Measurements from ENCODE around the gene KCNQ2. TPM values are rescaled to one million over a fixed set of nuclear protein-coding genes. Genes with fewer than 3 reads are reported as not detected.

Gene KCNQ2
- total RNA-seq, 1 donor from 2014 or later = not detected

DNA sequence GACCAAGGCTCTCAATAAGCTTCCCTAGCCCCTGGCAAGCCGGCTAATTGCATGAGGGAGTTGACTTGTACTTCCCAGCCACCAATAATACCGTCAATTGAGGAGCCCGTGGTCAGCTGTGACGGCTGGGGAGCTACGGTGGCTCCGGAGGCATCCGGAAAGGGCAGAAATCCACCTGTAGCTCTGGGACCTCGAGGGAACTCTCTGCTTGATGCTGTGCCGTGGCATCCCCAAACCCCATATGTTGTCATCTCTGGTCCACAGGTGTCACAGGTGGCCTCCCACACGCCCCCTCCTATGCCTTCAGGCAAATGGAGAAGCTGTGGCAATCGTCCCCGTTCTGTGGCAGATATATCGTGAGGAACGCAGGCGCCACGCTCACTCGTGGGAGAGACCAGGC, 5.5 kb upstream of the KCNQ2 start:
- TF ChIP-seq, protein P1, sequence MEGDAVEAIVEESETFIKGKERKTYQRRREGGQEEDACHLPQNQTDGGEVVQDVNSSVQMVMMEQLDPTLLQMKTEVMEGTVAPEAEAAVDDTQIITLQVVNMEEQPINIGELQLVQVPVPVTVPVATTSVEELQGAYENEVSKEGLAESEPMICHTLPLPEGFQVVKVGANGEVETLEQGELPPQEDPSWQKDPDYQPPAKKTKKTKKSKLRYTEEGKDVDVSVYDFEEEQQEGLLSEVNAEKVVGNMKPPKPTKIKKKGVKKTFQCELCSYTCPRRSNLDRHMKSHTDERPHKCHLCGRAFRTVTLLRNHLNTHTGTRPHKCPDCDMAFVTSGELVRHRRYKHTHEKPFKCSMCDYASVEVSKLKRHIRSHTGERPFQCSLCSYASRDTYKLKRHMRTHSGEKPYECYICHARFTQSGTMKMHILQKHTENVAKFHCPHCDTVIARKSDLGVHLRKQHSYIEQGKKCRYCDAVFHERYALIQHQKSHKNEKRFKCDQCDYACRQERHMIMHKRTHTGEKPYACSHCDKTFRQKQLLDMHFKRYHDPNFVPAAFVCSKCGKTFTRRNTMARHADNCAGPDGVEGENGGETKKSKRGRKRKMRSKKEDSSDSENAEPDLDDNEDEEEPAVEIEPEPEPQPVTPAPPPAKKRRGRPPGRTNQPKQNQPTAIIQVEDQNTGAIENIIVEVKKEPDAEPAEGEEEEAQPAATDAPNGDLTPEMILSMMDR (IDR thresholded peaks at IDR 0.05; ENCODE audit: insufficient read depth, low read length, severe bottlenecking) = no peak
- no peak for FAIRE-seq
- Histone ChIP-seq H3K36me3 (ENCODE audit: control insufficient read depth, insufficient read depth, low read length) (no peaks in the 10 kb centered on the region), H3K4me3 (ENCODE audit: low read depth, low read length) (no peak overlapping the region), H3K27me3 (ENCODE audit: control insufficient read depth, insufficient read depth, low read length) (peaks cover 14% of the 10 kb centered on the region)
- DNase-seq (ENCODE audit: low read depth) = no peak

DNA sequence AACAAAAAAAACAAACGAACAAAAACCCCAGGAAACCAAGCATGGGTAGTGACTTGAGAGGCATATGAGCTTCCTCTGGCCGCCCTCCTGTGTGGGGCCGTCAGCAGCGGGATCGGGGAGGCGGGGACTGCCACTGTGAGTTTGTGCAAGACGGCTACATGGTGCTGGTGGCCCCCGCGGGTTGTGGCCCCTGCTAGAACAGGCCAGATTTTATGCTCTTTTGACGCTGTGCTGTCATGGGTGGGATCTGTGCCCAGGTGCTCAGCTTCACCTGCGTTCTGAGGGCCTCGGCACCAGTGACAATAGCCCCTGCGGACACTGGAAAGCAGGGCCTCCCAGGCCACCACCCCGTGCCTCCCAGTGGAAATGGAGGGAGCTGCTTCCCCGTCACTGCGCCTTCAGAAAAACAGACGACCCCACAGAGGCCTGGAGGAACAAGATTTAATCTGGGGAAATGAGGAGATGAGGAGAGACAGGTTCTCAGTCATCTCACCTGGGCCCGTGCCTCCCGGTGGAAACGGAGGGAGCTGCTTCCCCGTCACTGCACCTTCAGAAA, 4.7 kb upstream of the KCNQ2 start:
- TF ChIP-seq, protein P1 (IDR thresholded peaks at IDR 0.05; ENCODE audit: insufficient read depth, low read length, severe bottlenecking) = no peak
- Histone ChIP-seq H3K4me3 (ENCODE audit: low read depth, low read length) (no peak overlapping the region), H3K27me3 (ENCODE audit: control insufficient read depth, insufficient read depth, low read length) (peaks cover 15% of the 10 kb centered on the region), H3K36me3 (ENCODE audit: control insufficient read depth, insufficient read depth, low read length) (no peaks in the 10 kb centered on the region)
- FAIRE-seq = no peak
- DNase-seq (ENCODE audit: low read depth) = no peak

DNA sequence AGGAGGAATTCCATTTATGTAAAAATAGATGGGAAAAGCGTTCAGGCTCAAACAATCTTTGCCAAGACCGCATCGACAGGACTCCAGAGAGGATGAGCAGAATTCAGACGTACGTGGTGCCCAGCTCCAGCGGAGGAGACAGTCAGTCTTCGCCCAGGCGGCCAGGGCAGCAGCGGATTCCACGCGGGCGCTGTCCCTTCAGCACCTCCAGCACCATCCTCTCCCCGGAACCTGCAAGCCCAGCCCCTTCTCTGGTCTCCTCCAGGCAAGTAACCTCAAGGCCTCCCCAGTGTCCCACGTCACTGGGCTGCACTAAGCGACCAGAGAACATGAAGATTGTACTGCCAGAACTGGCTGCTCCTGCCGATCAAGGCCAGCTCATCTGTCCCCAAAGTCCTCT, 2.8 kb upstream of the KCNQ2 start:
- Histone ChIP-seq H3K36me3 (ENCODE audit: control insufficient read depth, insufficient read depth, low read length) (no peaks in the 10 kb centered on the region), H3K4me3 (ENCODE audit: low read depth, low read length) (no peak overlapping the region), H3K27me3 (ENCODE audit: control insufficient read depth, insufficient read depth, low read length) (peaks cover 22% of the 10 kb centered on the region)
- peak; percentile 8 for DNase-seq (ENCODE audit: low read depth)
- FAIRE-seq = no peak
- TF ChIP-seq, protein P1 (IDR thresholded peaks at IDR 0.05; ENCODE audit: insufficient read depth, low read length, severe bottlenecking) = no peak

DNA sequence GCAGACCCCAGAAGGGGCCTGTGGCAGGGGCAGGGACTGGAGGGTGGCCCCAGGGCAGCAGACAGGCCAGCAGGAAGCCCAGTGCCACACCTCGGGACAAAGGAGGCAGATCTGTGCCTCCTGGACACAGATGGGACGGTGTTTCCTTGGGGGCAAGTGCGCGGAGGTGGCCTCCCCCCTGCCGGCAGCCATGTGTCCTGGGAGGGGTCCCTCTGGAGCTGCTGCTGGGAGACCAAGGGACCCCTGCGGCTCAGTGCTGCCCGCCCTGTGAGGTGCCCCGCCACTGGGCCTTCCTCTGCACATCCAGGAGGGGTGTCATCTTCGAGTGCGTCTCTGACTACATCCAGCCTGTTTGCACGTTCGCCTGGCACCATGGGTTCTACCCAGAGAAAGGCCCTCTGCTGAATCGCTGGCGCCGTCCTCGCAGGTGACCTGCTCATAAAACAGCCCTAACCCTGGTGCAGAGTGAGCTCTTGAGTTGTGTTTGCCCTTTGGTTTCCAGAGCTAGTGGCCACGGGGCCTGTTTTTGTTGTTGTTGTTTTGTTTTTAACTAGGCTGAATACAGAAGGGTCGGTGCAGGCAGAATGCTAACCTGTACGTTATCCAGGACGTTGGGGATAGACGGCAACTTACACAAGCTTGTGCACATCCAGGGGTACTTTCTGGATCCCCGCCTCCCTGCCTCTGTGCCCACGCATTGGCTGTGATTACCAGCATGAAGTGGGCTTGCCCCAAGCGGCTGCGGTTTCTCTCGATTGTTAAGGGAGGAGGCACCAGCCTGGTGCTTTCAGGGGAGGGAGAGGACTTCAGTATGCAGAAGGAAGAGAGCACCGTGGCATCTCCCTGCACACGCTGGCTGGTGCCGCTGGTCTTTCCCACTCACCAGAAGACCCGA, 1.3 kb upstream of the KCNQ2 start:
- no peak overlapping the region for H3K4me3 ChIP-seq (ENCODE audit: low read depth, low read length)
- no peaks in the 10 kb centered on the region for H3K36me3 ChIP-seq (ENCODE audit: control insufficient read depth, insufficient read depth, low read length)
- peaks cover 23% of the 10 kb centered on the region for H3K27me3 ChIP-seq (ENCODE audit: control insufficient read depth, insufficient read depth, low read length)
- no peak for FAIRE-seq
- TF ChIP-seq, protein P1 (IDR thresholded peaks at IDR 0.05; ENCODE audit: insufficient read depth, low read length, severe bottlenecking) = no peak
- no peak for DNase-seq (ENCODE audit: low read depth)

DNA sequence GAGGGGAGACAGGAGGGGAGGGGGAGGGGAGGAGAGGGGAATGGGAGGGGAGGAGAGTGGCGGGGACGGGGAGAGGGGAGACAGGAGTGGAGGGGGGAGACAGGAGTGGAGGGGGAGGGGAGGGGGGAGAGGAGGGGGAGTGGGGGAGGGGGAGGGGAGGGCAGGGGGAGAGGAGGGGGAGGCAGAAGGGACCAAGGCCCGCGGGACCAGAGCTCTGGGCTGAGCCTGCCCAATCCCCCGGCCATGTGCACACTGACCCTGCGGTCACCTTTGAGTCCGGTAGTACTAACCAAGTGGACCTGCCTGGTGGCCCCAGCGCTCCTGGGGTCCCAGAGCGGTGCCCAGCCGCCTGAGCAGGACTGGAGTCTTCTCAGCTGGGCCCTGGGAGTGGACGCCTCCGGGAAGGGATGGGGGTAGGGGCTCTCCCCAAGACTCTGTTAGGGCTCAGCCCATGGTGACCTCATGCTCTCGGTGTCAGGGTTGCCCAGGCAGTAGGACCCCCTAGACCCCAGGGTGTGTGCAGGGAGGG, 471 bp upstream of the KCNQ2 start:
- no peak for FAIRE-seq
- Histone ChIP-seq H3K27me3 (ENCODE audit: control insufficient read depth, insufficient read depth, low read length) (peaks cover 23% of the 10 kb centered on the region), H3K36me3 (ENCODE audit: control insufficient read depth, insufficient read depth, low read length) (no peaks in the 10 kb centered on the region), H3K4me3 (ENCODE audit: low read depth, low read length) (no peak overlapping the region)
- no peak for DNase-seq (ENCODE audit: low read depth)
- TF ChIP-seq, protein P1 (IDR thresholded peaks at IDR 0.05; ENCODE audit: insufficient read depth, low read length, severe bottlenecking) = no peak

Measured in bronchial epithelial cell (primary cell).